Mucosa of rectum (tissue), 2 donors: ENCODE results near the gene BTN2A1.
"Not testable (repeated sequence)": the region's sequence is repeated elsewhere in the genome, so short reads cannot be mapped to it uniquely, and the experiment has no call there.

ENCODE experiments used
- H3K27ac ChIP-seq, 2 donors: one replicate each; pipeline ENCODE4 v1.7.0; 2013; ENCODE audit warnings: inconsistent platforms in 2 of 2, low read depth in 2 of 2, low read length in 2 of 2
- H3K27me3 ChIP-seq, 2 donors: one replicate each; pipeline ENCODE4 v1.7.0; 2013; ENCODE audit warnings: low read length in 2 of 2; ENCODE audit not compliant: control insufficient read depth in 2 of 2, insufficient read depth in 2 of 2
- H3K36me3 ChIP-seq, 2 donors: one replicate each; pipeline ENCODE4 v1.7.0; 2013; ENCODE audit warnings: low read length in 2 of 2; ENCODE audit not compliant: control insufficient read depth in 2 of 2, insufficient read depth in 2 of 2
- H3K4me1 ChIP-seq, 2 donors: one replicate each; pipeline ENCODE4 v1.7.0; 2013; ENCODE audit warnings: low read length in 2 of 2, mild to moderate bottlenecking in 1 of 2; ENCODE audit not compliant: control insufficient read depth in 2 of 2, insufficient read depth in 2 of 2
- H3K4me3 ChIP-seq, 2 donors: one replicate each; pipeline ENCODE4 v1.7.0; 2013; ENCODE audit warnings: low read length in 2 of 2
- H3K9ac ChIP-seq, 2 donors: one replicate each; pipeline ENCODE4 v1.7.0; 2013; ENCODE audit warnings: low read length in 2 of 2, low read depth in 1 of 2, mild to moderate bottlenecking in 1 of 2
- H3K9me3 ChIP-seq, 2 donors: one replicate each; pipeline ENCODE4 v1.7.0; 2013; ENCODE audit warnings: low read length in 2 of 2; ENCODE audit not compliant: control insufficient read depth in 2 of 2
- donor health status: healthy.
- donor health status: Normal muscosa, but diverticular disease.

Gene BTN2A1

GRCh38 chr6:26502626-26503025 lies 44.9 kb downstream of the BTN2A1 start:
- no peak overlapping the region for H3K9ac ChIP-seq
- peaks cover 14 to 15% of the 10 kb centered on the region in 2 donors for H3K27me3 ChIP-seq
- H3K36me3 ChIP-seq, result no peaks in the 10 kb centered on the region
- no peak overlapping the region for H3K4me3 ChIP-seq
- no peak overlapping the region for H3K27ac ChIP-seq
- H3K9me3 ChIP-seq, result no peaks in the 10 kb centered on the region
- peaks cover 7 to 10% of the 10 kb centered on the region in 2 donors for H3K4me1 ChIP-seq

DNA sequence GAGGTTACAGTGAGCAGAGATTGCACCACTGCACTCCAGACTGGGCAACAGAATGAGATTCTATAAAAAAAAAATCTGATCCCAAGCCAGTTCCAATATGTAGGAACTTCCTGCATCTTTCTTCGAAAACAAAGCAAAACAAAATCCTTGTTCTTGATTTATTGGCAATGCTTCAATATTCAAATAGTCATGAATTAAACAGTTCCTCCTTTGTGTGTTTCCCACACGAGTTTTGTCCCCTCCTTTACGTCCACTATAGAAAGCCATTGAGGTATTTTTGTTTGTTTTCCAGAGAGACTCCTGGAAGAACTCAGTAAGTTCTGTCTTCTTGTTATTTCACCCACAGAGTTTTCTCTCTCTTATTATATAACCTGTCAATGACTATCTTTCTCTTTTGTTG lies 49.9 kb downstream of the BTN2A1 start:
- no peaks in the 10 kb centered on the region for H3K9me3 ChIP-seq
- H3K27ac ChIP-seq, result no peak overlapping the region
- peaks cover 0 to 2% of the 10 kb centered on the region in 2 donors for H3K27me3 ChIP-seq
- H3K4me3 ChIP-seq, result no peak overlapping the region
- H3K4me1 ChIP-seq, result no peaks in the 10 kb centered on the region
- H3K9ac ChIP-seq, result no peak overlapping the region
- no peaks in the 10 kb centered on the region for H3K36me3 ChIP-seq

DNA sequence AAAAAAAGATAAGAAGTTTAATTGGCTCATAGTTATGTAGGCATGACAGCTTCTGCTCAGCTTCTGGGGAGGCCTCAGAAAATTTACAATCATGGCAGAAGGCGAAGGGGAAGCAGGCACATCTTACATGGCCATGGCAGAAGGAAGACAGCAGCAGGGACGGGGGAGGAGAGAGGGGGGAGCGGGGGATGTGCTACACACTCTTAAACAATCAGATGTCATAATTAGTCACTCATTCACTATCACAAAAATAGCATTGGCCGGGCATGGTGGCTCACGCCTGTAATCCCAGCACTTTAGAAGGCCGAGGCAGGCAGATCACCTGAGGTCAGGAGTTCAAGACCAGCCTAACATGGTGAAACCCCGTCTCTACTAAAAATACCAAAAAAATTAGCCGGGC lies 53.3 kb downstream of the BTN2A1 start:
- not testable (repeated sequence) for H3K27ac ChIP-seq, H3K27me3 ChIP-seq, H3K4me1 ChIP-seq, H3K9me3 ChIP-seq, H3K9ac ChIP-seq, H3K36me3 ChIP-seq, H3K4me3 ChIP-seq

DNA sequence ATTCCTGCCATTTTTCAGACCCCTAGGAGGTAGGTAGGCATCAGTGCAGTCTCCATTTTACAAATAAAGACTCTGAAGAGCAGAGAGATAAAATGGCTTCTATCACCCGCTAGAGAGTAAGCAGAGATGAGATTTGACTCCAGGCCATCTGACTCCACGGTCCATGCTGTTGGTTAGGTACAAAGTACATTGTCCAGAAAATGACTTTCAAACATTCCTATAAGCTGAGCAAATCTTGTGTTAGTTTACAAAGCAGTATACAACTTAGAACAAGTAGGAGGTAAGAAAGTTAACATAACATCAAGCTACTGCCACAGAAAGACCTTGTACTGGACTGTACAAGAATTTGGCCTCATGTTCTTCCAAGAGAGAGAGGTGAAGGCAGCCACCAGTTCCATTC lies 57.2 kb downstream of the BTN2A1 start:
- H3K4me3 ChIP-seq, result no peak overlapping the region
- H3K27me3 ChIP-seq, result no peaks in the 10 kb centered on the region
- H3K36me3 ChIP-seq, result no peaks in the 10 kb centered on the region
- H3K9ac ChIP-seq, result no peak overlapping the region
- H3K9me3 ChIP-seq, result no peaks in the 10 kb centered on the region
- no peaks in the 10 kb centered on the region for H3K4me1 ChIP-seq
- H3K27ac ChIP-seq, result no peak overlapping the region

DNA sequence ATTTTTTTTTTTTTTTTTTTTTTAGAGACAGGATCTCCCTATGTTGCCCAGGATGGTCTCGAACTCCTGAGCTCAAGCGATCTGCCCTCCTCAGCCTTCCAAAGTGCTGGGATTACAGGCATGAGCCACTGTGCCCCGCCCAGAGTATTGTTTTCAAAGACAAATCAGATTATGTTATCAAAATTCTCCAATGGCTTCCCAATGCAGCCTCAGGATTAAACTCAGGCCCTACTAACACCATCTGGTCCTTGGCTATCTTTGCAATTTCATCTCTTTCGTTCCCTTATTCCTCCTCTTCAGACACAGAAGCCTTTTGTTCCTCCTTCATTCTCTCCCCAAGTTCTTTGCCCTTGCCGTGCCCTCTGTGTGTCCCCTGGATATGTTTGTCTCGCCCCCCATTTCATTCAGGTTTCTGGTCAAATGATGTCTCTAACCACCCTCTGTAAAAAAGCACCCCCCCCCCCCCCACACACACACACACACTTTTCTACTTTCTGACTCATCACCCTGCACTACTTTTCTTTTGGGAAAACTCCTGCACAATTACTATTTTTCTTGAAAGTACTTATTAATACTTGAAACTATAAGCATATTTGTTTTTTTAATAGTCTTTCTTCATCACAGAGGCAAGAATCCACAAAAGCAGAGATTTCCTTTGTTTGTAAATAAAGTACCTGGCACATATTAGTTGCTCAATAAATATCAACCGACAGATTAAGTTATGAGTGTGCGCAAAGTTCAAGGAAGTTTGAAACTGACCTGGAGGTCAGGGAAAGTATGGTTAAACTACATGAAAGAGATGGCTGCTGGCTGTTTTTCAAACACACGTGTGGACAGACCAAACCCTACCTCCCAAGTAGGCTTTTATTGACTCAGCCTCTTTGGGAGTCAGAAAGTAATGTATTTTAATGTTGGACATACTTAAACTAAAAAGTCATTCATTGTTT lies 59.0 kb downstream of the BTN2A1 start:
- Histone ChIP-seq H3K4me3 (no peak overlapping the region), H3K9ac (no peak overlapping the region), H3K4me1 (peaks cover 0 to 3% of the 10 kb centered on the region in 2 donors), H3K36me3 (no peaks in the 10 kb centered on the region), H3K27ac (no peak overlapping the region), H3K27me3 (no peaks in the 10 kb centered on the region), H3K9me3 (no peaks in the 10 kb centered on the region)
